Measurements from ENCODE around the gene ASCC3.
"Not testable (repeated sequence)": the region's sequence is repeated elsewhere in the genome, so short reads cannot be mapped to it uniquely, and the experiment has no call there.

ASCC3 gene

GRCh38 chr6:100880853-100881706 is at the start of gene ASCC3:
Gene ASCC3 (minus strand): TSS chr6:100881329. CDS start chr6:100867997, 13,332 bp downstream.
- DNase-seq (ENCODE audit: low read depth, low spot score) = peak; percentile 52

GRCh38 chr6:100925749-100926148 is 44.6 kb upstream of the ASCC3 start:
- DNase-seq (ENCODE audit: low read depth, low spot score) = no peak

GRCh38 chr6:100924534-100925227 is 43.6 kb upstream of the ASCC3 start:
- no peak for DNase-seq (ENCODE audit: low read depth, low spot score)

- no peak for DNase-seq (ENCODE audit: low read depth, low spot score)
Measured at GRCh38 chr6:100923481-100924165, 42.5 kb upstream of the ASCC3 start.

- DNase-seq (ENCODE audit: low read depth, low spot score) = no peak
Measured at GRCh38 chr6:100920028-100920605, 39.0 kb upstream of the ASCC3 start.

- no peak for DNase-seq (ENCODE audit: low read depth, low spot score)
Measured at GRCh38 chr6:100918152-100918551, 37.0 kb upstream of the ASCC3 start.

GRCh38 chr6:100915876-100916275 is 34.7 kb upstream of the ASCC3 start:
- no peak for DNase-seq (ENCODE audit: low read depth, low spot score)

- DNase-seq (ENCODE audit: low read depth, low spot score) = no peak
Measured at GRCh38 chr6:100913400-100914276, 32.5 kb upstream of the ASCC3 start.

GRCh38 chr6:100906325-100906724 is 25.2 kb upstream of the ASCC3 start:
- DNase-seq (ENCODE audit: low read depth, low spot score) = no peak

GRCh38 chr6:100905067-100905466 is 23.9 kb upstream of the ASCC3 start:
- no peak for DNase-seq (ENCODE audit: low read depth, low spot score)

GRCh38 chr6:100904316-100904715 is 23.2 kb upstream of the ASCC3 start:
- no peak for DNase-seq (ENCODE audit: low read depth, low spot score)

- no peak for DNase-seq (ENCODE audit: low read depth, low spot score)
Measured at GRCh38 chr6:100901582-100901981, 20.5 kb upstream of the ASCC3 start.

GRCh38 chr6:100899202-100899601 is 18.1 kb upstream of the ASCC3 start:
- DNase-seq (ENCODE audit: low read depth, low spot score) = no peak

- DNase-seq (ENCODE audit: low read depth, low spot score) = no peak
Measured at GRCh38 chr6:100897671-100898070, 16.5 kb upstream of the ASCC3 start.

- DNase-seq (ENCODE audit: low read depth, low spot score) = no peak
Measured at GRCh38 chr6:100893743-100894142, 12.6 kb upstream of the ASCC3 start.

- DNase-seq (ENCODE audit: low read depth, low spot score) = no peak
Measured at GRCh38 chr6:100892693-100893092, 11.6 kb upstream of the ASCC3 start.

GRCh38 chr6:100892116-100892515 is 11.0 kb upstream of the ASCC3 start:
- no peak for DNase-seq (ENCODE audit: low read depth, low spot score)

GRCh38 chr6:100891079-100891478 is 9.9 kb upstream of the ASCC3 start:
- no peak for DNase-seq (ENCODE audit: low read depth, low spot score)

- not testable (repeated sequence) for DNase-seq (ENCODE audit: low read depth, low spot score)
Measured at GRCh38 chr6:100890646-100891045, 9.5 kb upstream of the ASCC3 start.

GRCh38 chr6:100889351-100889750 is 8.2 kb upstream of the ASCC3 start:
- DNase-seq (ENCODE audit: low read depth, low spot score) = no peak

GRCh38 chr6:100886076-100886475 is 4.9 kb upstream of the ASCC3 start:
- DNase-seq (ENCODE audit: low read depth, low spot score) = no peak
